HEK293 (cell line): ENCODE data around the gene ZNF555.
A peak's percentile ranks its signal among the peaks of the same experiment; 100 is the strongest.

Source experiments
- HOXC10 ChIP-seq: sonication (generic); formaldehyde crosslinking; IDR thresholded peaks from 2 replicates; pipeline ENCODE4 v1.8.1; 2023; ENCODE audit warnings: mild to moderate bottlenecking, missing genetic modification reagents
- IKZF3 ChIP-seq: fragments of 450-650 bp; IDR thresholded peaks from 2 replicates; pipeline ENCODE4 v1.5.0; 2018; ENCODE audit warnings: missing biosample characterization, mild to moderate bottlenecking, missing genetic modification characterization, moderate library complexity
- KLF8 ChIP-seq: fragments of 450-650 bp; formaldehyde crosslinking; IDR thresholded peaks from 2 replicates; pipeline ENCODE4 v1.5.1; 2016; ENCODE audit warnings: missing biosample characterization, missing genetic modification characterization
- REPIN1 ChIP-seq: fragments of 450-650 bp; formaldehyde crosslinking; IDR thresholded peaks from 2 replicates; pipeline ENCODE4 v1.5.1; 2017; ENCODE audit warnings: missing biosample characterization, missing genetic modification characterization, low read depth
- ZBTB21 ChIP-seq: fragments of 450-650 bp; formaldehyde crosslinking; IDR thresholded peaks from 2 replicates; pipeline ENCODE4 v1.5.1; 2017; ENCODE audit warnings: missing biosample characterization, missing genetic modification characterization
- ZFHX2 ChIP-seq: fragments of 450-650 bp; formaldehyde crosslinking; conservative IDR thresholded peaks from 2 replicates; pipeline ENCODE4 v1.5.1; 2016; ENCODE audit warnings: missing biosample characterization, missing genetic modification characterization
- ZNF133 ChIP-seq: fragments of 450-650 bp; formaldehyde crosslinking; IDR thresholded peaks from 2 replicates; pipeline ENCODE4 v1.5.1; 2016; ENCODE audit warnings: missing biosample characterization, missing genetic modification characterization
- ZNF174 ChIP-seq: fragments of 450-650 bp; formaldehyde crosslinking; IDR thresholded peaks from 2 replicates; pipeline ENCODE4 v1.5.0; 2017; ENCODE audit warnings: missing biosample characterization, mild to moderate bottlenecking, missing genetic modification characterization
- ZNF2 ChIP-seq: fragments of 450-650 bp; formaldehyde crosslinking; IDR thresholded peaks from 2 replicates; pipeline ENCODE4 v1.5.1; 2016; ENCODE audit warnings: missing biosample characterization, missing genetic modification characterization
- ZNF302 ChIP-seq: fragments of 450-650 bp; formaldehyde crosslinking; IDR thresholded peaks from 2 replicates; pipeline ENCODE4 v1.5.1; 2016; ENCODE audit warnings: missing biosample characterization, missing genetic modification characterization, low read depth
- ZNF324 ChIP-seq: fragments of 450-650 bp; formaldehyde crosslinking; IDR thresholded peaks from 2 replicates; pipeline ENCODE4 v1.5.1; 2016; ENCODE audit warnings: missing biosample characterization, missing genetic modification characterization
- ZNF423 ChIP-seq: fragments of 450-650 bp; formaldehyde crosslinking; IDR thresholded peaks from 2 replicates; pipeline ENCODE4 v1.5.1; 2016; ENCODE audit warnings: missing biosample characterization, missing genetic modification characterization
- ZNF629 ChIP-seq: fragments of 450-650 bp; formaldehyde crosslinking; IDR thresholded peaks from 2 replicates; pipeline ENCODE4 v1.5.1; 2017; ENCODE audit warnings: missing biosample characterization, missing genetic modification characterization
- ZNF785 ChIP-seq: fragments of 450-650 bp; formaldehyde crosslinking; IDR thresholded peaks from 2 replicates; pipeline ENCODE4 v1.5.1; 2016; ENCODE audit warnings: missing biosample characterization, missing genetic modification characterization
- ZNF791 ChIP-seq: fragments of 450-650 bp; formaldehyde crosslinking; IDR thresholded peaks from 2 replicates; pipeline ENCODE4 v1.5.1; 2016; ENCODE audit warnings: missing biosample characterization, missing genetic modification characterization
- TF ChIP-seq, protein P1 (sequence below): fragments of 450-650 bp; formaldehyde crosslinking; IDR thresholded peaks from 2 replicates; pipeline ENCODE4 v1.5.1; 2016; ENCODE audit warnings: missing biosample characterization, missing genetic modification characterization
- TF ChIP-seq, protein P2 (sequence below): fragments of 450-650 bp; formaldehyde crosslinking; IDR thresholded peaks from 2 replicates; pipeline ENCODE4 v1.5.1; 2016; ENCODE audit warnings: missing biosample characterization, missing genetic modification characterization
- TF ChIP-seq, protein P3 (sequence below): fragments of 450-650 bp; formaldehyde crosslinking; IDR thresholded peaks from 2 replicates; pipeline ENCODE4 v1.5.1; 2016; ENCODE audit warnings: missing biosample characterization, missing genetic modification characterization
- TF ChIP-seq, protein P4 (sequence below): fragments of 450-650 bp; formaldehyde crosslinking; IDR thresholded peaks from 2 replicates; pipeline ENCODE4 v1.5.1; 2016; ENCODE audit warnings: missing biosample characterization, missing genetic modification characterization, borderline replicate concordance
- TF ChIP-seq, protein P5 (sequence below): fragments of 450-650 bp; IDR thresholded peaks from 2 replicates; pipeline ENCODE4 v1.5.1; 2018; ENCODE audit warnings: missing biosample characterization, mild to moderate bottlenecking, missing genetic modification characterization
- TF ChIP-seq, protein P6 (sequence below): fragments of 450-650 bp; formaldehyde crosslinking; IDR thresholded peaks from 2 replicates; pipeline ENCODE4 v1.5.1; 2017; ENCODE audit warnings: missing biosample characterization, missing genetic modification characterization
- TF ChIP-seq, protein P7 (sequence below): fragments of 450-650 bp; formaldehyde crosslinking; IDR thresholded peaks from 2 replicates; pipeline ENCODE4 v1.5.1; 2016; ENCODE audit warnings: missing biosample characterization, missing genetic modification characterization

ZNF555 gene

DNA sequence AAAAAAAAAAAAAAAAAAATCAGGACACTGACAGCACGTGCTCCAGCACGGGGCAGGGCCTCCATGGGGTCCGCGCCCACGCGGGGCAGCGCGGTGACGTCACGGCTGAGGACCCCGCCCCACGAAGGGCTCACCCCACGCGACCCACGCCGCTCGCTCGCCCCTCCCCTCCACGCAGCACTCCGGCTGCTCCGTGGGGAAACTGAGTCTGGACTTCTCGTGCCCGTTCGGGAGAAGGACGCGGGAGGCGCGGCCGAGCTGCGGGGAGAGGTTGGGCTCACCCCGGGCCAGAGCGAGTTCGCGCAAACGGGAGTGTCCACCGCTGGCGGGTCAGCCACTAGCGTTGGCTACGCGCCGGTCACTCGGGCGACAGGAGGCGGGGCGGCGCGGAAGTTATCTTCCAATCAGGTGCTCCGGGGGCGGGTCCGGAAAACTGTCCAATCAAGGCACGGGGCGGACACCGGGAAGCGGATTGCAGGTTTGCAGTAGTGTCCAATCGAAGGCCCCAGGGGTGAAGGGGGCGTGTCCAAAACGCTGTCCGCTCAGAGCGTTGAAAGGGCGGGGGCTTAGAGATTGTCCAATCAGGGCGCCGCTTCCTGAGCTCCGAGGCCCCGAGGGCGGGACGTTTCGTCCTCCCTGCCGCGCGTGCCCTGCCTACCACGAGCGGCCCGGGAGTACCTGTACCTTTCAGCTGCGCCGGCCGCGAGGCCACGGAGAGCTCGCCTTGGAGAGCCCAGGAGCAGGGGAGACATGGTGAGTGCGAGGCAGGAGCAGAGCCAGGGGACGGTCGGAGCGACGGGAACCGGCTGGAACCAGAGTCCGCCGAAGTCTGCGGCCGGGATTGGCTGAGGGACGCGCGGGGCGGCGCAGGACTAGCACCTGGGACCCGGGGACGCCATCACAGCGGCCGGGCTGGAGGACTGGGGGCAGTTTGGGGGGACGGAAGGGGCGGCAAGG, 59.3 kb downstream of the ZNF555 start, which contains the start of gene ZNF57 (continued):
- TF ChIP-seq, protein P1, sequence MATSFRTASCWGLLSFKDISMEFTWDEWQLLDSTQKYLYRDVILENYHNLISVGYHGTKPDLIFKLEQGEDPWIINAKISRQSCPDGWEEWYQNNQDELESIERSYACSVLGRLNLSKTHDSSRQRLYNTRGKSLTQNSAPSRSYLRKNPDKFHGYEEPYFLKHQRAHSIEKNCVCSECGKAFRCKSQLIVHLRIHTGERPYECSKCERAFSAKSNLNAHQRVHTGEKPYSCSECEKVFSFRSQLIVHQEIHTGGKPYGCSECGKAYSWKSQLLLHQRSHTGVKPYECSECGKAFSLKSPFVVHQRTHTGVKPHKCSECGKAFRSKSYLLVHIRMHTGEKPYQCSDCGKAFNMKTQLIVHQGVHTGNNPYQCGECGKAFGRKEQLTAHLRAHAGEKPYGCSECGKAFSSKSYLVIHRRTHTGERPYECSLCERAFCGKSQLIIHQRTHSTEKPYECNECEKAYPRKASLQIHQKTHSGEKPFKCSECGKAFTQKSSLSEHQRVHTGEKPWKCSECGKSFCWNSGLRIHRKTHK = no peak
- TF ChIP-seq ZNF629 = peak; percentile 86
- TF ChIP-seq ZNF791 (tag by site-specific recombination) = no peak
- TF ChIP-seq ZNF2 (tag by site-specific recombination) = 0 out of 2 replicates have a peak, but pooled peaks have one; percentile 23
- TF ChIP-seq, protein P2, sequence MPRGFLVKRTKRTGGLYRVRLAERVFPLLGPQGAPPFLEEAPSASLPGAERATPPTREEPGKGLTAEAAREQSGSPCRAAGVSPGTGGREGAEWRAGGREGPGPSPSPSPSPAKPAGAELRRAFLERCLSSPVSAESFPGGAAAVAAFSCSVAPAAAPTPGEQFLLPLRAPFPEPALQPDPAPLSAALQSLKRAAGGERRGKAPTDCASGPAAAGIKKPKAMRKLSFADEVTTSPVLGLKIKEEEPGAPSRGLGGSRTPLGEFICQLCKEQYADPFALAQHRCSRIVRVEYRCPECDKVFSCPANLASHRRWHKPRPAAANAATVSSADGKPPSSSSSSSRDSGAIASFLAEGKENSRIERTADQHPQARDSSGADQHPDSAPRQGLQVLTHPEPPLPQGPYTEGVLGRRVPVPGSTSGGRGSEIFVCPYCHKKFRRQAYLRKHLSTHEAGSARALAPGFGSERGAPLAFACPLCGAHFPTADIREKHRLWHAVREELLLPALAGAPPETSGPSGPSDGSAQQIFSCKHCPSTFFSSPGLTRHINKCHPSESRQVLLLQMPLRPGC = no peak
- TF ChIP-seq ZFHX2 (tag by site-specific recombination) = peak; percentile 81
- no peak for TF ChIP-seq ZNF133 (tag by site-specific recombination)
- TF ChIP-seq, protein P3, sequence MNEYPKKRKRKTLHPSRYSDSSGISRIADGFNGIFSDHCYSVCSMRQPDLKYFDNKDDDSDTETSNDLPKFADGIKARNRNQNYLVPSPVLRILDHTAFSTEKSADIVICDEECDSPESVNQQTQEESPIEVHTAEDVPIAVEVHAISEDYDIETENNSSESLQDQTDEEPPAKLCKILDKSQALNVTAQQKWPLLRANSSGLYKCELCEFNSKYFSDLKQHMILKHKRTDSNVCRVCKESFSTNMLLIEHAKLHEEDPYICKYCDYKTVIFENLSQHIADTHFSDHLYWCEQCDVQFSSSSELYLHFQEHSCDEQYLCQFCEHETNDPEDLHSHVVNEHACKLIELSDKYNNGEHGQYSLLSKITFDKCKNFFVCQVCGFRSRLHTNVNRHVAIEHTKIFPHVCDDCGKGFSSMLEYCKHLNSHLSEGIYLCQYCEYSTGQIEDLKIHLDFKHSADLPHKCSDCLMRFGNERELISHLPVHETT (tag by site-specific recombination) = no peak
- TF ChIP-seq, protein P4, sequence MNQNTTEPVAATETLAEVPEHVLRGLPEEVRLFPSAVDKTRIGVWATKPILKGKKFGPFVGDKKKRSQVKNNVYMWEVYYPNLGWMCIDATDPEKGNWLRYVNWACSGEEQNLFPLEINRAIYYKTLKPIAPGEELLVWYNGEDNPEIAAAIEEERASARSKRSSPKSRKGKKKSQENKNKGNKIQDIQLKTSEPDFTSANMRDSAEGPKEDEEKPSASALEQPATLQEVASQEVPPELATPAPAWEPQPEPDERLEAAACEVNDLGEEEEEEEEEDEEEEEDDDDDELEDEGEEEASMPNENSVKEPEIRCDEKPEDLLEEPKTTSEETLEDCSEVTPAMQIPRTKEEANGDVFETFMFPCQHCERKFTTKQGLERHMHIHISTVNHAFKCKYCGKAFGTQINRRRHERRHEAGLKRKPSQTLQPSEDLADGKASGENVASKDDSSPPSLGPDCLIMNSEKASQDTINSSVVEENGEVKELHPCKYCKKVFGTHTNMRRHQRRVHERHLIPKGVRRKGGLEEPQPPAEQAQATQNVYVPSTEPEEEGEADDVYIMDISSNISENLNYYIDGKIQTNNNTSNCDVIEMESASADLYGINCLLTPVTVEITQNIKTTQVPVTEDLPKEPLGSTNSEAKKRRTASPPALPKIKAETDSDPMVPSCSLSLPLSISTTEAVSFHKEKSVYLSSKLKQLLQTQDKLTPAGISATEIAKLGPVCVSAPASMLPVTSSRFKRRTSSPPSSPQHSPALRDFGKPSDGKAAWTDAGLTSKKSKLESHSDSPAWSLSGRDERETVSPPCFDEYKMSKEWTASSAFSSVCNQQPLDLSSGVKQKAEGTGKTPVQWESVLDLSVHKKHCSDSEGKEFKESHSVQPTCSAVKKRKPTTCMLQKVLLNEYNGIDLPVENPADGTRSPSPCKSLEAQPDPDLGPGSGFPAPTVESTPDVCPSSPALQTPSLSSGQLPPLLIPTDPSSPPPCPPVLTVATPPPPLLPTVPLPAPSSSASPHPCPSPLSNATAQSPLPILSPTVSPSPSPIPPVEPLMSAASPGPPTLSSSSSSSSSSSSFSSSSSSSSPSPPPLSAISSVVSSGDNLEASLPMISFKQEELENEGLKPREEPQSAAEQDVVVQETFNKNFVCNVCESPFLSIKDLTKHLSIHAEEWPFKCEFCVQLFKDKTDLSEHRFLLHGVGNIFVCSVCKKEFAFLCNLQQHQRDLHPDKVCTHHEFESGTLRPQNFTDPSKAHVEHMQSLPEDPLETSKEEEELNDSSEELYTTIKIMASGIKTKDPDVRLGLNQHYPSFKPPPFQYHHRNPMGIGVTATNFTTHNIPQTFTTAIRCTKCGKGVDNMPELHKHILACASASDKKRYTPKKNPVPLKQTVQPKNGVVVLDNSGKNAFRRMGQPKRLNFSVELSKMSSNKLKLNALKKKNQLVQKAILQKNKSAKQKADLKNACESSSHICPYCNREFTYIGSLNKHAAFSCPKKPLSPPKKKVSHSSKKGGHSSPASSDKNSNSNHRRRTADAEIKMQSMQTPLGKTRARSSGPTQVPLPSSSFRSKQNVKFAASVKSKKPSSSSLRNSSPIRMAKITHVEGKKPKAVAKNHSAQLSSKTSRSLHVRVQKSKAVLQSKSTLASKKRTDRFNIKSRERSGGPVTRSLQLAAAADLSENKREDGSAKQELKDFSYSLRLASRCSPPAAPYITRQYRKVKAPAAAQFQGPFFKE (tag by site-specific recombination) = no peak
- TF ChIP-seq ZNF302 (tag by site-specific recombination) = no peak
- no peak for TF ChIP-seq ZNF423 (tag by site-specific recombination)
- TF ChIP-seq, protein P5, sequence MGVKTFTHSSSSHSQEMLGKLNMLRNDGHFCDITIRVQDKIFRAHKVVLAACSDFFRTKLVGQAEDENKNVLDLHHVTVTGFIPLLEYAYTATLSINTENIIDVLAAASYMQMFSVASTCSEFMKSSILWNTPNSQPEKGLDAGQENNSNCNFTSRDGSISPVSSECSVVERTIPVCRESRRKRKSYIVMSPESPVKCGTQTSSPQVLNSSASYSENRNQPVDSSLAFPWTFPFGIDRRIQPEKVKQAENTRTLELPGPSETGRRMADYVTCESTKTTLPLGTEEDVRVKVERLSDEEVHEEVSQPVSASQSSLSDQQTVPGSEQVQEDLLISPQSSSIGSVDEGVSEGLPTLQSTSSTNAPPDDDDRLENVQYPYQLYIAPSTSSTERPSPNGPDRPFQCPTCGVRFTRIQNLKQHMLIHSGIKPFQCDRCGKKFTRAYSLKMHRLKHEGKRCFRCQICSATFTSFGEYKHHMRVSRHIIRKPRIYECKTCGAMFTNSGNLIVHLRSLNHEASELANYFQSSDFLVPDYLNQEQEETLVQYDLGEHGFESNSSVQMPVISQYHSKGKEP (tag by site-specific recombination) = no peak
- TF ChIP-seq, protein P6, sequence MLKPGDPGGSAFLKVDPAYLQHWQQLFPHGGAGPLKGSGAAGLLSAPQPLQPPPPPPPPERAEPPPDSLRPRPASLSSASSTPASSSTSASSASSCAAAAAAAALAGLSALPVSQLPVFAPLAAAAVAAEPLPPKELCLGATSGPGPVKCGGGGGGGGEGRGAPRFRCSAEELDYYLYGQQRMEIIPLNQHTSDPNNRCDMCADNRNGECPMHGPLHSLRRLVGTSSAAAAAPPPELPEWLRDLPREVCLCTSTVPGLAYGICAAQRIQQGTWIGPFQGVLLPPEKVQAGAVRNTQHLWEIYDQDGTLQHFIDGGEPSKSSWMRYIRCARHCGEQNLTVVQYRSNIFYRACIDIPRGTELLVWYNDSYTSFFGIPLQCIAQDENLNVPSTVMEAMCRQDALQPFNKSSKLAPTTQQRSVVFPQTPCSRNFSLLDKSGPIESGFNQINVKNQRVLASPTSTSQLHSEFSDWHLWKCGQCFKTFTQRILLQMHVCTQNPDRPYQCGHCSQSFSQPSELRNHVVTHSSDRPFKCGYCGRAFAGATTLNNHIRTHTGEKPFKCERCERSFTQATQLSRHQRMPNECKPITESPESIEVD (tag by site-specific recombination) = no peak
- peak; percentile 90 for TF ChIP-seq ZNF785 (tag by site-specific recombination)
- no peak for TF ChIP-seq REPIN1 (tag by site-specific recombination)
- TF ChIP-seq ZNF324 (tag by site-specific recombination) = peak; percentile 65; the same call in 1 of the 2 replicates
- TF ChIP-seq ZNF174 (tag by site-specific recombination) = no peak
- TF ChIP-seq, protein P7, sequence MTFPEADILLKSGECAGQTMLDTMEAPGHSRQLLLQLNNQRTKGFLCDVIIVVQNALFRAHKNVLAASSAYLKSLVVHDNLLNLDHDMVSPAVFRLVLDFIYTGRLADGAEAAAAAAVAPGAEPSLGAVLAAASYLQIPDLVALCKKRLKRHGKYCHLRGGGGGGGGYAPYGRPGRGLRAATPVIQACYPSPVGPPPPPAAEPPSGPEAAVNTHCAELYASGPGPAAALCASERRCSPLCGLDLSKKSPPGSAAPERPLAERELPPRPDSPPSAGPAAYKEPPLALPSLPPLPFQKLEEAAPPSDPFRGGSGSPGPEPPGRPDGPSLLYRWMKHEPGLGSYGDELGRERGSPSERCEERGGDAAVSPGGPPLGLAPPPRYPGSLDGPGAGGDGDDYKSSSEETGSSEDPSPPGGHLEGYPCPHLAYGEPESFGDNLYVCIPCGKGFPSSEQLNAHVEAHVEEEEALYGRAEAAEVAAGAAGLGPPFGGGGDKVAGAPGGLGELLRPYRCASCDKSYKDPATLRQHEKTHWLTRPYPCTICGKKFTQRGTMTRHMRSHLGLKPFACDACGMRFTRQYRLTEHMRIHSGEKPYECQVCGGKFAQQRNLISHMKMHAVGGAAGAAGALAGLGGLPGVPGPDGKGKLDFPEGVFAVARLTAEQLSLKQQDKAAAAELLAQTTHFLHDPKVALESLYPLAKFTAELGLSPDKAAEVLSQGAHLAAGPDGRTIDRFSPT = no peak
- no peak for TF ChIP-seq IKZF3 (tag by site-specific recombination)
- TF ChIP-seq KLF8 (tag by site-specific recombination) = peak; percentile 45; the same call in 1 of the 2 replicates
- 0 out of 2 replicates have a peak, but pooled peaks have one; percentile 35 for TF ChIP-seq ZBTB21 (tag by site-specific recombination)
- no peak for TF ChIP-seq HOXC10
